MCF 10A (cell line): ENCODE data around the gene SREBF2. TPM values are rescaled to one million over a fixed set of nuclear protein-coding genes. Genes with fewer than 3 reads are reported as not detected.

Experiments used
- BruUV-seq: library from RNA; stranded (reverse); fragments of 400-500 nt; replicated peaks from 2 replicates; lab custom pipeline; 2021; lab: Mats Ljungman, UMichigan
- CTCF ChIA-PET: fragments of 300-600 bp; sonication (Branson Sonifier 250); formaldehyde crosslinking; extraction: SDS; loops from one replicate; lab custom pipeline; 2021; ENCODE audit warnings: antibody characterized with exemption, inconsistent platforms; lab: Yijun Ruan, JAX
- POLR2A ChIA-PET: fragments of 300-600, 350-650 bp; sonication (Branson Sonifier 250); formaldehyde crosslinking; extraction: SDS; loops from one replicate; lab custom pipeline; 2020; ENCODE audit warnings: antibody characterized with exemption, inconsistent platforms; lab: Yijun Ruan, JAX
- DNase-seq: peaks from one replicate; pipeline ENCODE4 v3.0.0-alpha.2; 2018; ENCODE audit not compliant: unreplicated experiment
- H3K27ac Mint-ChIP-seq: one replicate; pipeline ENCODE4 v1.8.0; 2022; ENCODE audit warnings: mild to moderate bottlenecking, low read depth, mixed read lengths; ENCODE audit not compliant: unreplicated experiment
- H3K27me3 Mint-ChIP-seq: one replicate; pipeline ENCODE4 v1.8.0; 2022; ENCODE audit warnings: mixed read lengths; ENCODE audit not compliant: insufficient read depth, unreplicated experiment
- H3K36me3 Mint-ChIP-seq: one replicate; pipeline ENCODE4 v1.8.0; 2022; ENCODE audit warnings: mild to moderate bottlenecking, moderate library complexity, mixed read lengths; ENCODE audit not compliant: insufficient read depth, unreplicated experiment
- H3K4me1 Mint-ChIP-seq: one replicate; pipeline ENCODE4 v1.8.0; 2022; ENCODE audit warnings: mixed read lengths; ENCODE audit not compliant: insufficient read depth, unreplicated experiment
- H3K4me3 Mint-ChIP-seq: one replicate; pipeline ENCODE4 v1.8.0; 2022; ENCODE audit warnings: mild to moderate bottlenecking, moderate library complexity, mixed read lengths; ENCODE audit not compliant: unreplicated experiment
- H3K9me3 Mint-ChIP-seq: one replicate; pipeline ENCODE4 v1.8.0; 2022; ENCODE audit warnings: mixed read lengths; ENCODE audit not compliant: unreplicated experiment
- CTCF ChIP-seq: fragments of 200-600 bp; IDR thresholded peaks from one replicate; pipeline ENCODE4 v1.8.0; 2022; ENCODE audit warnings: antibody characterized with exemption, mild to moderate bottlenecking; ENCODE audit not compliant: unreplicated experiment
- intact Hi-C: fragments of 100-400 bp; cut with micrococcal nuclease; formaldehyde crosslinking; loops from 2 replicates; pipeline ENCODE4 v1.14.1; 2022
- total RNA-seq: library from RNA; stranded (reverse); gene quantifications from 2 replicates; pipeline ENCODE4 v1.2.3, GENCODE V29; 2022

SREBF2 gene
- total RNA-seq, 1 experiment from 2014 or later: 104 TPM

- Mint-ChIP-seq H3K36me3 (peaks cover 36% of the 10 kb centered on the region), H3K4me1 (no peaks in the 10 kb centered on the region), H3K27me3 (no peaks in the 10 kb centered on the region), H3K9me3 (no peaks in the 10 kb centered on the region), H3K27ac (no peak overlapping the region), H3K4me3 (no peak overlapping the region)
- intact Hi-C loops: no loop called here
- ChIA-PET POLR2A (interaction anchor here (0.7 kb wide), 1 partner anchor 15 kb away, joined by 3 read pairs; no protein-coding TSS in a partner anchor), CTCF (no interaction called here)
- no TSS peak for BruUV-seq
- no peak for DNase-seq
- no peak for TF ChIP-seq CTCF
These were observed 71.8 kb downstream of the SREBF2 start for GRCh38 chr22:41904450-41905410.

GRCh38 chr22:41905411-41906202, 72.7 kb downstream of the SREBF2 start:
- ChIA-PET POLR2A (no interaction called here), CTCF (no interaction called here)
- BruUV-seq: no TSS peak
- DNase-seq: no peak
- no peaks in the 10 kb centered on the region for H3K4me1 Mint-ChIP-seq
- H3K27me3 Mint-ChIP-seq: no peaks in the 10 kb centered on the region
- H3K36me3 Mint-ChIP-seq: peaks cover 31% of the 10 kb centered on the region
- H3K9me3 Mint-ChIP-seq: no peaks in the 10 kb centered on the region
- no peak for TF ChIP-seq CTCF
- H3K27ac Mint-ChIP-seq: no peak overlapping the region
- H3K4me3 Mint-ChIP-seq: no peak overlapping the region
- intact Hi-C loops: no loop called here

DNA sequence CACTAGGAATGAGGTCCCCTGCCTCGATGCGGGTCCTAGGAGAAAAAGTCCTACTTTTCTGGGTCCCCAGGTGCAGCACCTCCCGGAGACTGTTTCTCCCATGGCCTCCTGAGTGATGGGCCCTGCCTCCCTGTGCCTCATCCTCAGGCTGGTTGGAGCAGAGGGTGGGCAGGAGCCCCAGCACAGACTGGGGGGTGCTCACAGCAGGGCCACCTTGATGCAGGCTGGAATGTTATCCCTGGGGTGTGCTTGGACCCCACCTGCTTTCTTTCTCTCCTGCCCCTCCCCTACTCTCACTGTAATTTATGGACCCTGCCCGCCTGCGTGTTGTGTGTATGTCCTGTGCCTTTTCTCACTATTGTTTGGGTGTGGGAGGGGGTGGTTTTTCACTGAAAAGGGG, 73.9 kb downstream of the SREBF2 start:
- no peaks in the 10 kb centered on the region for H3K9me3 Mint-ChIP-seq
- peaks cover 10% of the 10 kb centered on the region for H3K27me3 Mint-ChIP-seq
- no peak overlapping the region for H3K4me3 Mint-ChIP-seq
- ChIA-PET POLR2A (no interaction called here), CTCF (interaction anchor here (1.0 kb wide), 1 partner anchor 17 kb away, joined by 4 read pairs; no protein-coding TSS in a partner anchor)
- no peaks in the 10 kb centered on the region for H3K4me1 Mint-ChIP-seq
- peaks cover 19% of the 10 kb centered on the region for H3K36me3 Mint-ChIP-seq
- TF ChIP-seq CTCF: no peak
- no peak for DNase-seq
- intact Hi-C loops: no loop called here
- no peak overlapping the region for H3K27ac Mint-ChIP-seq
- TSS peak; percentile 50 for BruUV-seq
